ENCODE measurements around the gene RAB3D. TPM values are rescaled to one million over a fixed set of nuclear protein-coding genes. Genes with fewer than 3 reads are reported as not detected.

RAB3D gene
- total RNA-seq, 3 donors from 2014 or later = 17.9 to 23.7 (median 22.6) TPM

GRCh38 chr19:11300811-11301120 lies 38.7 kb downstream of the RAB3D start:
- Histone ChIP-seq H3K4me1 (no peaks in the 10 kb centered on the region), H3K36me3 (no peaks in the 10 kb centered on the region), H3K27ac (no peak overlapping the region), H3K4me3 (no peak overlapping the region), H3K27me3 (no peaks in the 10 kb centered on the region), H3K9me3 (no peaks in the 10 kb centered on the region)
- intact Hi-C loops (cut with DNase I; ENCODE audit: low total_unique reads) = no loop called here
- TF ChIP-seq POLR2A (IDR thresholded peaks at IDR 0.05) (no peak), CTCF (IDR thresholded peaks at IDR 0.05) (no peak), POLR2AphosphoS5 (IDR thresholded peaks at IDR 0.05) (no peak)
- DNase-seq (ENCODE audit: low spot score in 2 of 2) = no peak

DNA sequence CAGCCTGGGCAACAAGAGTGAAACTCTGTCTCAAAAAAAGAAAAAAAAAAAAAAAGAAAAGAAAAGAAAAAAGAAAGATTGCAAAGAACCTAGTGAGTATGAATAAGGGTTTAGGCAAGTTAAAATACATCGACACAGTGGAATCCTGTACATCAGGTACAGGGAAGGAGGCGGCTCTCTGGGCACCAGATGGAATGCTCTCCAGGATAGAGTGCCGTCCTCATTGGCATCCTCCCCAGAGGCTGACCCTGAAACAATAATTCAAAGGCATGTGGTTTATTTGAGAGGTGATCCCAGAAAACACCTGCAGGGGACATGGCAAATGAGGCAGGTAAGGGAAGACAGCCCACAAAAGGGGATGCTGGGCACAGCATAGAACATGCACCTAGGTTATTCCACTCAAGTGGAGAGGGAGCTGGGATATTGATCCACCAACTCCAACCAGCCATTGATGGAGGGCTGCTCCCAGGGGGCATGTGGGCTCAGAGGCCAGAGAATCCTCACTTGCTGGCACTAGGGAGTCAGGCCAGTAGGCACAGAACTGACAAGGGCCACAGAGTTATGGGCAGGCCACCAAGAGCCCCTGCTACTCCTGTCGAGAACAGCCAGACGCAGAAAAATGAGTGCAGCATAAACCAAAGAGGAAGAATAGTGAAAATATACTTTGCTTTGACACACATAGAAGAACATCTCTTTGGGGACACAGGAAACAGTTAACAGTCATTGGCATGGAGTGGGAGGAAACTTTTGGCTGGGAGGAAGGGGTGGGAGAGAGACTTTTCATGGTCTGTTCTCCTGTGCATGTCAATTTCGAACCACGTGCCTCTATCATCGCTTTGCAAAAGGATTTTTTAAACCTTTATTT lies 39.3 kb downstream of the RAB3D start:
- H3K27ac ChIP-seq = no peak overlapping the region
- no peak for TF ChIP-seq POLR2A (IDR thresholded peaks at IDR 0.05)
- no peak for TF ChIP-seq CTCF (IDR thresholded peaks at IDR 0.05)
- TF ChIP-seq POLR2AphosphoS5 (IDR thresholded peaks at IDR 0.05) = no peak
- intact Hi-C loops (cut with DNase I; ENCODE audit: low total_unique reads) = loop anchor here (10.0 kb wide), 1 partner anchor 185 kb away; the partner anchor contains the start of gene ELAVL3
- no peaks in the 10 kb centered on the region for H3K9me3 ChIP-seq
- H3K4me1 ChIP-seq = no peaks in the 10 kb centered on the region
- no peak for DNase-seq (ENCODE audit: low spot score in 2 of 2)
- H3K4me3 ChIP-seq = no peak overlapping the region
- no peaks in the 10 kb centered on the region for H3K27me3 ChIP-seq
- H3K36me3 ChIP-seq = no peaks in the 10 kb centered on the region

- Histone ChIP-seq H3K4me1 (no peaks in the 10 kb centered on the region), H3K4me3 (no peak overlapping the region), H3K27ac (peak overlapping the region; percentile 18 to 81), H3K36me3 (no peaks in the 10 kb centered on the region), H3K9me3 (no peaks in the 10 kb centered on the region), H3K27me3 (no peaks in the 10 kb centered on the region)
- no peak for TF ChIP-seq CTCF (IDR thresholded peaks at IDR 0.05)
- intact Hi-C loops (cut with DNase I; ENCODE audit: low total_unique reads) = loop anchor here (10.0 kb wide), 1 partner anchor 189 kb away; the partner anchor contains the start of gene ELAVL3
- peak in 1 of 2 donors; percentile 21 for DNase-seq (ENCODE audit: low spot score in 2 of 2)
Observed at GRCh38 chr19:11296264-11296663, 43.2 kb downstream of the RAB3D start.

GRCh38 chr19:11295665-11296245 lies 43.7 kb downstream of the RAB3D start, which contains the start of gene TSPAN16:
TSS of gene TSPAN16 (plus strand) at chr19:11296160. CDS start at chr19:11296298, 138 bp downstream.
- no peaks in the 10 kb centered on the region for H3K36me3 ChIP-seq
- H3K4me3 ChIP-seq = no peak within 1 kb of the TSS
- no peak for DNase-seq (ENCODE audit: low spot score in 2 of 2)
- no peaks in the 10 kb centered on the region for H3K9me3 ChIP-seq
- H3K27ac ChIP-seq = peak within 1 kb of the TSS; percentile 18 to 81
- intact Hi-C loops (cut with DNase I; ENCODE audit: low total_unique reads) = loop anchor here (10.0 kb wide), 1 partner anchor 189 kb away; the partner anchor contains the start of gene ELAVL3
- no peaks in the 10 kb centered on the region for H3K4me1 ChIP-seq
- H3K27me3 ChIP-seq = no peaks in the 10 kb centered on the region
- TF ChIP-seq POLR2AphosphoS5 (IDR thresholded peaks at IDR 0.05) (no peak), CTCF (IDR thresholded peaks at IDR 0.05) (no peak), POLR2A (IDR thresholded peaks at IDR 0.05) (no peak)

- no peak for DNase-seq (ENCODE audit: low spot score in 2 of 2)
- intact Hi-C loops (cut with DNase I; ENCODE audit: low total_unique reads) = loop anchor here (10.0 kb wide), 1 partner anchor 190 kb away; the partner anchor contains the start of gene ELAVL3
- H3K27ac ChIP-seq = no peak overlapping the region
Observed at GRCh38 chr19:11295180-11295579, 44.3 kb downstream of the RAB3D start.

More at GRCh38 chr19:11295180-11295579, 44.3 kb downstream of the RAB3D start:
- no peaks in the 10 kb centered on the region for H3K27me3 ChIP-seq
- H3K9me3 ChIP-seq = no peaks in the 10 kb centered on the region
- no peak overlapping the region for H3K4me3 ChIP-seq
- no peaks in the 10 kb centered on the region for H3K36me3 ChIP-seq
- TF ChIP-seq POLR2A (IDR thresholded peaks at IDR 0.05) (no peak), CTCF (IDR thresholded peaks at IDR 0.05) (no peak), POLR2AphosphoS5 (IDR thresholded peaks at IDR 0.05) (no peak)
- H3K4me1 ChIP-seq = no peaks in the 10 kb centered on the region
